Measurements from ENCODE around the gene TGFA. TPM values are rescaled to one million over a fixed set of nuclear protein-coding genes. Genes with fewer than 3 reads are reported as not detected.
A peak's percentile ranks its signal among the peaks of the same experiment; 100 is the strongest.

TGFA gene
- polyA plus RNA-seq, 5 donors: 0.36 to 0.77 (median 0.54) TPM

DNA sequence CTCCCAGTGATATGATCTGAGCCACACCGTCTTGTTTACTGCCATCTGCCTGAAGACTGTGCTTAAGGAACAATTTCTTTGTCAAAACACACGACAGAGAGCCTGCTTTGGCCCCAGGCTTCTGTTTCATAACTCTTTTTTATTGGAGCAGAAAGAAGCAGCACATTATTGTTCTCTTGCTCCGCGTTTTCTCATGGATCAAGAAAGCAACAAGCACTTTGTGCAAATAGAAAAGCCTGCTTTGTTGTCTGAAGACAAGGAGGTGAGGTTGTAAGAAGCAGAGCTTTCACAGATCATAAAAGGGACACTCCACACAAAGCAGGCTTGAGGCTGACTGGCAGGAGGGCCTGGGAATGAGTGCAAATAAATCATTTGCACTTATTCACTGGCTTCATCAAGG is 133.5 kb downstream of the TGFA start:
- DNase-seq: no peak

DNA sequence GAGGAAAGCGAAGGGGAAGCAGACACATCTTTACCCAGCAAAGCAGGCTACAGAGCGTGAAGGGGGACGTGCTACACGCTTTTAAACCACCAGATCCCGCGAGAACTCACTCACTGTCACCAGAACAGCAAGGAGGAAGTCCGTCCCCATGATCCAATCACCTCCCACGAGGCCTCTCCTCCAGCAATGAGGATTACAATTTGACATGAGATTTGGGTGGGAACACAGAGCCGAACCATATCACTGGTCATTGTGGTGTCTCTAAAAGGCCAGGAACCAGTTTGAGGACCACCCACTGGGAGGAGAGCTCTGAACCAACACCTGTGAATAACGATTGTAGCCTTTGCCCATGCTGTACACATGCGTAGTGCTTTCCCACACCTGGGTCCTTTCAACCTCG is 135.1 kb downstream of the TGFA start:
- no peak for DNase-seq

GRCh38 chr2:70417011-70417410 is 136.6 kb downstream of the TGFA start:
- no peak for DNase-seq

DNA sequence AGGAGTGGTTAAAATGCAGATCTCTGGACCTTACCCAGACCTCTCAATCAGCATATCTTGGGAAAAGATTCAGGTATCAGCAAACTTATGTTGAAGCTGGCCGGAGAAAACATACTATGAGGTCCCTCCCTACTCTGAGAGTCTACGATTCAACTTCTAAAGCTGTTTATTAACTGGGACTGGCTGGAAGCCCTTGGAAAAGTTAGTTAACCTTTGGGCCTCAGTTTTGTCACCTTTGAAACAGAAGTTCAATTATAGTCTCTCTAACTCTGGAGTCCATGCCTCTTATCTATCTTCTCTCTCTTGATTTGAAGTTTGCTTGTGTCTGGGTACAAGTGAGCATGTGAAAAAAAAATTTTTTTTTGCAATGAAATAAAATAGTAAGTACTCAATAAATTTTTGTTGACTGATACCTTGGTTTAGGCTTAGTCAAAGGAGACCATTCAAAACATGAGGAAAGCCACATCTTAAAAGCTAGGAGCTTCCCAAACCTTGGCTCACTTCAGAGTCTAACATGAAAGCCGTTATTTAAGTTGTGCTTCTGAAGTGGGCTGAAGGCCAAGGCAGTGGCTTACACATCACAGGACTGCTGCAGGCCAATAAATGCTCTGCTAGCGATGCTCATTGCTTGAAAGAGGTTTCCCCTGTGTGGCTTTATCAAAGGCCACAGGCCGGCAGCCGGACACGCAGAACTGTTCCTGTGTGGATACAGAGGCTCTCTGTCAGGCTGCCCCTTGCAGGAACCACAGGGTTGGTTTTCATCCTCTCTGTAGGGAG is 141.1 kb downstream of the TGFA start:
- DNase-seq: peak; percentile 9 to 15

- DNase-seq: no peak
Measured at GRCh38 chr2:70411483-70412125, 142.0 kb downstream of the TGFA start.

DNA sequence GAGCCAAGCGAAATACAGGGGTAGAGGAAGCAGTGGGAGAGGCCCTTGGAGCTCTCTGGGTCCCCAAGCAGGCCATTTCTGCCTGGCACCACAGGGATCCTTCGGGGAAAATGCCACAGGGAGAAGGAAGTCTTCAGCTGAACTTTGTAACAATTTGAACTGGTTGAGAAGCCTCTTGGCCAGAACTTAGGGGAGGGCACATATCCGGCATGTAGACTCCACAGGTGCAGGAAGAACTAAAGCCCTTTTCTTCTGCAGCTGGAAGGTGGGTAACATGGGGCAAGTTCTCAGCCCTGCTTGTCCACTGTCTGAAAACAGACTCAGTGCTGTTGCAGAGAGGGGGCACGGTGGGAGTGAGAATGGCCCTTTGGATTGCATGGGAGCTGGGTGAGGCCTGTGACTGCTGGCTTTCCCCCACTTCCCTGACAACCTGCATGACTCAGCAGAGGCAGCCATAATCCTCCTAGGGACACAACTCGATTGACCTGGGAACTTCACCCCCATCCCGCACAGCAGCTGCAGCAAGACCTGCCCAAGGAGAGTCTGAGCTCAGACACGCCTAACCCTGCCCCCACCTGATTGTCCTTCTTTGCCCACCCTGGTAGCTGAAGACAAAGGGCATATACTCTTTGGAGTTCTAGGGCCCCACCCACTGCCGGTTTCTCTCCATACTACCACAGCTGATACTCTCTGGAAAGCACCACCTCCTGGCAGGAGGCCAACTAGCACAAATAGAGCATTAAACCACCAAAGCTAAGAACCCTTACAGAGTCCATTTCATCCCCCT is 150.2 kb downstream of the TGFA start:
- no peak for DNase-seq

DNA sequence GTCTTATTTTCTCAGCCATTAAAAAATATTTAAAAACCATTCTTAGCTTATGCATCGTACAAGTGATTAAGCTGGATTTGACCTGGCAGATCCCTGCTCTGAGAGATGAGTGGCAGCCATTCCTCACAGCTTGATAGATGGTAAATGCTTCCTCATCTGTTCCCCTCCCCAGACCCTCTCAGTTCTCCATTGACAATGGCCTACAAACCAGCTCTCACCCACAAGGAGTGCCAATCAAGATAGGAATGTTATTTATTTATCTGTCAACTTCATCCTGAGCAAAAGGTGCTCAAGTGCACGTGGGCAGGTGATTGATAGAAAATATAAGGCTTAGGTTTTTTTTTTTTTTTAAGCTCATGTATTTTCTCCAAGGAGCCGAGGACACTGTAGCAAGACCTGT is 153.1 kb downstream of the TGFA start:
- DNase-seq: no peak

GRCh38 chr2:70399046-70399445 is 154.6 kb downstream of the TGFA start:
- no peak for DNase-seq

Other genes with a start within 250 kb of the TGFA start
- 1 to 10 TPM; 5.2 to 7.5 (median 6.4) TPM for gene ADD2, start 214.4 kb upstream of the TGFA start, polyA plus RNA-seq (ENCODE audit: insufficient read depth in 1 of 5, insufficient read length in 5 of 5, low replicate concordance in 1 of 5)
- gene FIGLA, start 236.8 kb upstream of the TGFA start, polyA plus RNA-seq (ENCODE audit: insufficient read depth in 1 of 5, insufficient read length in 5 of 5, low replicate concordance in 1 of 5): not detected

All from right lung (tissue), 5 donors.